Measurements from ENCODE around the gene PPP1R11. TPM values are rescaled to one million over a fixed set of nuclear protein-coding genes. Genes with fewer than 3 reads are reported as not detected.

Gene PPP1R11
- total and polyA plus RNA-seq, 12 donors: 30.6 to 75.4 (median 46.8) TPM

Other genes starting within 250 kb of the PPP1R11 start
- gene HLA-G, start 239.4 kb upstream of the PPP1R11 start, total RNA-seq: under 1 TPM in 3 of 10 donors, not detected in 7; 0.45 to 0.77 (median 0.65) TPM
- under 1 TPM in 1 of 2 donors, not detected in 1; 0.13 TPM for gene HLA-G, start 239.4 kb upstream of the PPP1R11 start, polyA plus RNA-seq
- gene HLA-A, start 124.7 kb upstream of the PPP1R11 start, total RNA-seq: 1,000 to 10,000 TPM in 1 of 10 donors, 100 to 1,000 TPM in 9; 218 to 1,594 (median 276) TPM
- 1,000 to 10,000 TPM in 1 of 2 donors, 100 to 1,000 TPM in 1; 450 to 1,261 TPM for gene HLA-A, start 124.7 kb upstream of the PPP1R11 start, polyA plus RNA-seq
- gene POLR1H, start 5.9 kb upstream of the PPP1R11 start, total RNA-seq: 10 to 100 TPM; 11.5 to 21.8 (median 14.7) TPM
- 10 to 100 TPM; 17.2 to 45.2 TPM for gene POLR1H, start 5.9 kb upstream of the PPP1R11 start, polyA plus RNA-seq
- not detected for gene RNF39, start 8.6 kb downstream of the PPP1R11 start, total RNA-seq
- gene RNF39, start 8.6 kb downstream of the PPP1R11 start, polyA plus RNA-seq: under 1 TPM in 1 of 2 donors, not detected in 1; 0.15 TPM
- gene TRIM31, start 45.9 kb downstream of the PPP1R11 start, total RNA-seq: not detected
- not detected for gene TRIM31, start 45.9 kb downstream of the PPP1R11 start, polyA plus RNA-seq
- gene TRIM40, start 68.9 kb downstream of the PPP1R11 start, total RNA-seq: not detected
- gene TRIM40, start 68.9 kb downstream of the PPP1R11 start, polyA plus RNA-seq: not detected
- not detected for gene TRIM10, start 94.0 kb downstream of the PPP1R11 start, total RNA-seq
- gene TRIM10, start 94.0 kb downstream of the PPP1R11 start, polyA plus RNA-seq: not detected
- not detected for gene TRIM15, start 96.3 kb downstream of the PPP1R11 start, total RNA-seq
- not detected for gene TRIM15, start 96.3 kb downstream of the PPP1R11 start, polyA plus RNA-seq
- 10 to 100 TPM; 15.5 to 29.0 (median 23.2) TPM for gene TRIM26, start 146.2 kb downstream of the PPP1R11 start, total RNA-seq
- gene TRIM26, start 146.2 kb downstream of the PPP1R11 start, polyA plus RNA-seq: 10 to 100 TPM; 12.0 to 18.0 TPM